ENCODE results near the gene HLF.

GRCh38 chr17:55271958-55272710 lies 7.4 kb downstream of the HLF start:
- TF ChIP-seq CTCF (IDR thresholded peaks at IDR 0.05 in 4 of 5, conservative IDR thresholded peaks at IDR 0.05 in 1 of 5) (no peak), POLR2A (IDR thresholded peaks at IDR 0.05) (no peak)

All from gastrocnemius medialis (tissue), 4 donors.